IMR-90 (cell line): ENCODE data around the gene TAF4. TPM values are rescaled to one million over a fixed set of nuclear protein-coding genes. Genes with fewer than 3 reads are reported as not detected.

Experiments
- ATAC-seq: fragments of 200-7000 bp; cut with Tn5 transposase; 2 replicates; pipeline ENCODE4 v1.9.1; 2020; ENCODE audit warnings: low read depth, mild to moderate bottlenecking, moderate library complexity
- BruUV-seq: library from RNA; stranded (reverse); fragments of 400-500 nt; replicated peaks from 2 replicates; lab custom pipeline; 2021; lab: Mats Ljungman, UMichigan
- CTCF ChIA-PET: fragments of 300-600 bp; formaldehyde crosslinking; extraction: SDS; loops from one replicate; lab custom pipeline; 2021; ENCODE audit warnings: antibody characterized with exemption; lab: Yijun Ruan, JAX
- POLR2A ChIA-PET: fragments of 300-600 bp; sonication (Branson Sonifier 250); formaldehyde crosslinking; loops from one replicate; lab custom pipeline; 2022; ENCODE audit warnings: antibody characterized with exemption; ENCODE audit not compliant: unreplicated experiment; lab: Charles Lee
- DNase-seq: peaks from one replicate; pipeline ENCODE4 v3.0.0; 2013
- H2AFZ ChIP-seq: replicated peaks from 2 replicates; pipeline ENCODE3; 2013; ENCODE audit warnings: low read length, mild to moderate bottlenecking; ENCODE audit not compliant: poor library complexity
- H2AK5ac ChIP-seq: 2 replicates; pipeline ENCODE4 v1.6.1; 2013; ENCODE audit warnings: low read depth, low read length, inconsistent platforms
- H2AK9ac ChIP-seq: replicated peaks from 2 replicates; pipeline ENCODE3; 2013; ENCODE audit warnings: mild to moderate bottlenecking, low read depth, low read length, moderate library complexity; ENCODE audit not compliant: poor library complexity
- H2BK120ac ChIP-seq: 2 replicates; pipeline ENCODE4 v1.6.1; 2013; ENCODE audit warnings: low read depth, low read length, inconsistent platforms
- H2BK15ac ChIP-seq: 3 replicates; pipeline ENCODE4 v1.6.1; 2013; ENCODE audit warnings: low read depth, low read length, inconsistent platforms
- H2BK20ac ChIP-seq: 2 replicates; pipeline ENCODE4 v1.6.1; 2013; ENCODE audit warnings: low read depth, mild to moderate bottlenecking, inconsistent platforms, low read length, moderate library complexity
- H2BK5ac ChIP-seq: 2 replicates; pipeline ENCODE4 v1.6.1; 2013; ENCODE audit warnings: mild to moderate bottlenecking, low read depth, low read length, inconsistent platforms; ENCODE audit not compliant: poor library complexity, severe bottlenecking
- H3K14ac ChIP-seq: replicated peaks from 2 replicates; pipeline ENCODE4 v1.6.1; 2013; ENCODE audit warnings: low read depth, low read length, inconsistent platforms
- H3K18ac ChIP-seq: 2 replicates; pipeline ENCODE4 v1.6.1; 2013; ENCODE audit warnings: low read depth, low read length, control low read depth
- H3K23ac ChIP-seq: 2 replicates; pipeline ENCODE4 v1.6.1; 2013; ENCODE audit warnings: low read depth, low read length, inconsistent platforms
- H3K27ac ChIP-seq: 2 replicates; pipeline ENCODE4 v1.5.1; 2013; ENCODE audit warnings: mild to moderate bottlenecking, control low read depth, low read length; ENCODE audit not compliant: insufficient read depth
- H3K27me3 ChIP-seq: 2 replicates; pipeline ENCODE4 v1.6.1; 2013; ENCODE audit warnings: low read length; ENCODE audit not compliant: control insufficient read depth, insufficient read depth
- H3K36me3 ChIP-seq: 2 replicates; pipeline ENCODE4 v1.6.1; 2013; ENCODE audit warnings: low read length, mixed read lengths; ENCODE audit not compliant: control insufficient read depth, insufficient read depth
- H3K4ac ChIP-seq: 2 replicates; pipeline ENCODE4 v1.6.1; 2013; ENCODE audit warnings: low read depth, low read length, inconsistent platforms
- H3K4me1 ChIP-seq: 2 replicates; pipeline ENCODE4 v1.6.1; 2013; ENCODE audit warnings: low read length, mixed read lengths; ENCODE audit not compliant: control insufficient read depth, insufficient read depth
- H3K4me2 ChIP-seq: 2 replicates; pipeline ENCODE4 v1.6.1; 2013; ENCODE audit warnings: low read depth, mild to moderate bottlenecking, control low read depth, low read length, moderate library complexity
- H3K4me3 ChIP-seq: 2 replicates; pipeline ENCODE4 v1.5.1; 2013; ENCODE audit warnings: low read depth, mild to moderate bottlenecking, control low read depth, low read length, moderate library complexity; ENCODE audit not compliant: insufficient read depth
- H3K56ac ChIP-seq: 2 replicates; pipeline ENCODE4 v1.6.1; 2013; ENCODE audit warnings: low read length, inconsistent platforms; ENCODE audit not compliant: insufficient read depth; ENCODE audit errors: extremely low read depth
- H3K79me1 ChIP-seq, 2 experiments: 2 replicates each; pipeline ENCODE4 v1.6.1; 2013; ENCODE audit warnings: low read length in 2 of 2, inconsistent platforms in 1 of 2, low read depth in 1 of 2
- H3K9ac ChIP-seq: 2 replicates; pipeline ENCODE4 v1.6.1; 2013; ENCODE audit warnings: low read depth, low read length, control low read depth
- H3K9me1 ChIP-seq: 2 replicates; pipeline ENCODE4 v1.6.1; 2013; ENCODE audit warnings: low read length, inconsistent platforms; ENCODE audit not compliant: insufficient read depth
- H3K9me3 ChIP-seq: 2 replicates; pipeline ENCODE4 v1.6.1; 2013; ENCODE audit warnings: low read length; ENCODE audit not compliant: control insufficient read depth, insufficient read depth
- H4K20me1 ChIP-seq: 2 replicates; pipeline ENCODE4 v1.6.1; 2013; ENCODE audit warnings: low read length, inconsistent platforms; ENCODE audit not compliant: insufficient read depth
- H4K5ac ChIP-seq: 2 replicates; pipeline ENCODE4 v1.6.1; 2013; ENCODE audit warnings: mild to moderate bottlenecking, low read depth, low read length, control low read depth
- H4K8ac ChIP-seq, 2 experiments: 2 replicates each; pipeline ENCODE4 v1.6.1; 2013; ENCODE audit warnings: low read depth in 2 of 2, low read length in 2 of 2, control low read depth in 1 of 2, inconsistent platforms in 1 of 2
- H4K91ac ChIP-seq: 2 replicates; pipeline ENCODE4 v1.6.1; 2013; ENCODE audit warnings: low read depth, low read length, inconsistent platforms; ENCODE audit not compliant: insufficient read depth
- CTCF ChIP-seq: conservative IDR thresholded peaks from 2 replicates; pipeline ENCODE4 v1.5.1; 2012; ENCODE audit warnings: mild to moderate bottlenecking, low read depth, low read length, improper control_type of control experiment
- MAZ ChIP-seq: IDR thresholded peaks from 2 replicates; pipeline ENCODE4 v1.6.1; 2012; ENCODE audit warnings: low read depth, mild to moderate bottlenecking, low read length, improper control_type of control experiment, moderate library complexity, borderline replicate concordance
- MXI1 ChIP-seq: IDR thresholded peaks from 2 replicates; pipeline ENCODE4 v1.6.1; 2012; ENCODE audit warnings: low read depth, mild to moderate bottlenecking, low read length, moderate library complexity, borderline replicate concordance
- POLR2A ChIP-seq: IDR thresholded peaks from 2 replicates; pipeline ENCODE4 v1.6.1; 2012; ENCODE audit warnings: mild to moderate bottlenecking, low read depth, low read length
- RAD21 ChIP-seq: IDR thresholded peaks from 2 replicates; pipeline ENCODE4 v1.6.1; 2012; ENCODE audit warnings: low read length, improper control_type of control experiment
- RCOR1 ChIP-seq: IDR thresholded peaks from 2 replicates; pipeline ENCODE4 v1.6.1; 2012; ENCODE audit warnings: mild to moderate bottlenecking, low read length, improper control_type of control experiment; ENCODE audit not compliant: insufficient replicate concordance
- RFX5 ChIP-seq: IDR thresholded peaks from 2 replicates; pipeline ENCODE4 v1.8.0; 2012; ENCODE audit warnings: low read depth, mild to moderate bottlenecking, low read length, moderate library complexity
- SMC3 ChIP-seq: fragments of 150-350 bp; IDR thresholded peaks from 2 replicates; pipeline ENCODE4 v1.6.1; 2016; ENCODE audit warnings: low read depth, mild to moderate bottlenecking, antibody characterized with exemption, low read length, moderate library complexity
- USF2 ChIP-seq: fragments of 150-350 bp; IDR thresholded peaks from 2 replicates; pipeline ENCODE4 v1.6.1; 2017; ENCODE audit warnings: mild to moderate bottlenecking, antibody characterized with exemption, low read length, low read depth
- WGBS, 2 experiments: methylation state at CpG; one replicate each; pipeline versions ENCODE4 v1.1.5 to v1.1.7; 2013; ENCODE audit warnings: missing lambda C conversion rate in 2 of 2; ENCODE audit not compliant: insufficient read length in 1 of 2; ENCODE audit errors: extremely low coverage in 2 of 2; 5-methylcytosine and 5-hydroxymethylcytosine counted together
- dilution Hi-C: fragments of 300-500 bp; cut with HindIII; formaldehyde crosslinking; loops from one replicate; pipeline ENCODE4 v1.14.3; 2018; ENCODE audit warnings: low sequenced_read_pairs; ENCODE audit not compliant: unreplicated experiment
- in situ Hi-C: fragments of 300-500 bp; cut with MboI; formaldehyde crosslinking; loops from 3 replicates; pipeline ENCODE4 v1.14.3; 2019; ENCODE audit warnings: low sequenced_read_pairs, inconsistent platforms, mixed read lengths
- intact Hi-C: fragments of 100-400 bp; cut with micrococcal nuclease; formaldehyde crosslinking; loops from 2 replicates; pipeline ENCODE4 v1.10.0; 2022
- polyA plus RNA-seq, 3 experiments: library from polyadenylated mRNA; depleted of rRNA; stranded (reverse); fragments of >200 nt; gene quantifications; 2 replicates each; pipeline ENCODE4 v1.2.3, GENCODE V29; 2012; ENCODE audit warnings: low replicate concordance in 1 of 3
- total RNA-seq: library from RNA; depleted of rRNA; stranded (reverse); fragments of >200 nt; gene quantifications from 2 replicates; pipeline ENCODE4 v1.2.3, GENCODE V29; 2012
- TF ChIP-seq, protein P1 (sequence below): fragments of 150-350 bp; IDR thresholded peaks from 2 replicates; pipeline ENCODE4 v1.6.1; 2016; ENCODE audit warnings: low read depth, mild to moderate bottlenecking, low read length, moderate library complexity, borderline replicate concordance

The TAF4 gene
- total and polyA plus RNA-seq, 2 of the 4 experiments (the other 2 are of a cell fraction), result 1.4 to 5.1 TPM

GRCh38 chr20:61950641-61951071, 115.0 kb downstream of the TAF4 start:
- H3K9me1 ChIP-seq, result no peaks in the 10 kb centered on the region
- intact Hi-C loops, result no loop called here
- H2BK5ac ChIP-seq, result no peak overlapping the region
- no peak overlapping the region for H2AFZ ChIP-seq
- ChIA-PET POLR2A (no interaction called here), CTCF (no interaction called here)
- H3K4me3 ChIP-seq, result no peak overlapping the region
- BruUV-seq, result no TSS peak
- H3K36me3 ChIP-seq, result no peaks in the 10 kb centered on the region
- H3K79me1 ChIP-seq, result no peaks in the 10 kb centered on the region
- no peak overlapping the region for H3K56ac ChIP-seq
- ATAC-seq (no peak), DNase-seq (no peak)
- H2BK15ac ChIP-seq, result no peak overlapping the region
- no peak overlapping the region for H4K91ac ChIP-seq
- no peak overlapping the region for H3K18ac ChIP-seq
- H2BK20ac ChIP-seq, result no peak overlapping the region
- H2AK5ac ChIP-seq, result no peak overlapping the region
- H3K9me3 ChIP-seq, result peaks cover 3% of the 10 kb centered on the region; the same call in 1 of the 2 replicates
- H4K8ac ChIP-seq, result no peak overlapping the region
- no peak for TF ChIP-seq MXI1
- TF ChIP-seq POLR2A, result no peak
- TF ChIP-seq CTCF, result no peak
- no peak for TF ChIP-seq USF2
- TF ChIP-seq RFX5, result no peak
- TF ChIP-seq RCOR1, result no peak
- no peak for TF ChIP-seq MAZ
- no peak for TF ChIP-seq RAD21
- TF ChIP-seq, protein P1, sequence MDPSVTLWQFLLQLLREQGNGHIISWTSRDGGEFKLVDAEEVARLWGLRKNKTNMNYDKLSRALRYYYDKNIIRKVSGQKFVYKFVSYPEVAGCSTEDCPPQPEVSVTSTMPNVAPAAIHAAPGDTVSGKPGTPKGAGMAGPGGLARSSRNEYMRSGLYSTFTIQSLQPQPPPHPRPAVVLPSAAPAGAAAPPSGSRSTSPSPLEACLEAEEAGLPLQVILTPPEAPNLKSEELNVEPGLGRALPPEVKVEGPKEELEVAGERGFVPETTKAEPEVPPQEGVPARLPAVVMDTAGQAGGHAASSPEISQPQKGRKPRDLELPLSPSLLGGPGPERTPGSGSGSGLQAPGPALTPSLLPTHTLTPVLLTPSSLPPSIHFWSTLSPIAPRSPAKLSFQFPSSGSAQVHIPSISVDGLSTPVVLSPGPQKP, result no peak
- TF ChIP-seq SMC3, result no peak
- no peaks in the 10 kb centered on the region for H3K4me1 ChIP-seq
- no peak overlapping the region for H3K4me2 ChIP-seq
- no peak overlapping the region for H4K5ac ChIP-seq
- dilution Hi-C loops, result no loop called here
- H3K4ac ChIP-seq, result no peak overlapping the region
- no peak overlapping the region for H3K23ac ChIP-seq
- H4K20me1 ChIP-seq, result no peaks in the 10 kb centered on the region
- H3K9ac ChIP-seq, result no peak overlapping the region
- no peak overlapping the region for H2AK9ac ChIP-seq
- peaks cover 8% of the 10 kb centered on the region for H3K27me3 ChIP-seq
- H3K14ac ChIP-seq, result no peak overlapping the region
- WGBS, 2 experiments, result 50% methylated on average over 2 of the region's 7 CpGs; no CpG with 5 or more reads in 1 of the 2 experiments
- H3K27ac ChIP-seq, result no peak overlapping the region
- in situ Hi-C loops, result no loop called here
- H2BK120ac ChIP-seq, result no peak overlapping the region
